Measurements from ENCODE around the gene HECTD4.
"Not testable (repeated sequence)": the region's sequence is repeated elsewhere in the genome, so short reads cannot be mapped to it uniquely, and the experiment has no call there.

Gene HECTD4

GRCh38 chr12:112359290-112359689 lies 22.9 kb downstream of the HECTD4 start:
- no peak for DNase-seq

- no peak for DNase-seq
Observed at GRCh38 chr12:112357214-112357613, 25.0 kb downstream of the HECTD4 start.

GRCh38 chr12:112354399-112354798 lies 27.8 kb downstream of the HECTD4 start:
- DNase-seq, result no peak

- no peak for DNase-seq
Observed at GRCh38 chr12:112353393-112353792, 28.8 kb downstream of the HECTD4 start.

- no peak for DNase-seq
Observed at GRCh38 chr12:112352921-112353320, 29.3 kb downstream of the HECTD4 start.

GRCh38 chr12:112350593-112351592 lies 31.3 kb downstream of the HECTD4 start:
- no peak for DNase-seq

- no peak for DNase-seq
Observed at GRCh38 chr12:112349431-112349830, 32.8 kb downstream of the HECTD4 start.

- not testable (repeated sequence) for DNase-seq
Observed at GRCh38 chr12:112348926-112349325, 33.3 kb downstream of the HECTD4 start.

- DNase-seq, result peak in 1 of 58 donors; percentile 5
Observed at GRCh38 chr12:112347581-112347982, 34.6 kb downstream of the HECTD4 start.

- no peak for DNase-seq
Observed at GRCh38 chr12:112346194-112346593, 36.0 kb downstream of the HECTD4 start.

GRCh38 chr12:112344220-112344619 lies 38.0 kb downstream of the HECTD4 start:
- no peak for DNase-seq

GRCh38 chr12:112342587-112342986 lies 39.6 kb downstream of the HECTD4 start:
- DNase-seq, result no peak

- DNase-seq, result peak in 1 of 58 donors; percentile 33
Observed at GRCh38 chr12:112341046-112341825, 41.0 kb downstream of the HECTD4 start.

- peak in 5 of 58 donors; percentile 1 to 19 (median 7) for DNase-seq
Observed at GRCh38 chr12:112340230-112340629, 42.0 kb downstream of the HECTD4 start.

- not testable (repeated sequence) for DNase-seq
Observed at GRCh38 chr12:112334999-112335398, 47.2 kb downstream of the HECTD4 start.

- DNase-seq, result no peak
Observed at GRCh38 chr12:112333019-112333418, 49.2 kb downstream of the HECTD4 start.

- DNase-seq, result no peak
Observed at GRCh38 chr12:112331886-112332285, 50.3 kb downstream of the HECTD4 start.

GRCh38 chr12:112330706-112331105 lies 51.5 kb downstream of the HECTD4 start:
- DNase-seq, result no peak

- no peak for DNase-seq
Observed at GRCh38 chr12:112328456-112329124, 53.6 kb downstream of the HECTD4 start.

- no peak for DNase-seq
Observed at GRCh38 chr12:112327209-112327938, 54.9 kb downstream of the HECTD4 start.

Data from anterior cingulate cortex (tissue), 58 donors.